K562 (cell line): ENCODE measurements around the gene EIF2S1. TPM values are rescaled to one million over a fixed set of nuclear protein-coding genes. Genes with fewer than 3 reads are reported as not detected.

Experiments
- ATAC-seq: fragments of 200-7000 bp; cut with Tn5 transposase; 3 replicates; pipeline ENCODE4 v1.9.1; 2020; ENCODE audit warnings: moderate library complexity
- BruUV-seq: library from RNA; stranded (reverse); fragments of 400-500 nt; replicated peaks from 2 replicates; lab custom pipeline; 2021; lab: Mats Ljungman, UMichigan
- CTCF ChIA-PET: fragments of 300-600 bp; formaldehyde crosslinking; extraction: SDS; loops from one replicate; lab custom pipeline; 2021; ENCODE audit warnings: low intra/inter-chr PET ratio; lab: Yijun Ruan, JAX
- POLR2A ChIA-PET: fragments of 300-600, 350-650 bp; sonication (Branson Sonifier 250); formaldehyde crosslinking; extraction: SDS; loops from one replicate; lab custom pipeline; 2021; ENCODE audit warnings: antibody characterized with exemption, inconsistent platforms; lab: Yijun Ruan, JAX
- DNase-seq, 4 experiments: peaks; one replicate each; pipeline versions ENCODE4 v3.0.0 to v3.0.0-alpha.2; 2011 to 2018; ENCODE audit warnings: low spot score in 3 of 4, mixed read lengths in 3 of 4; ENCODE audit errors: extremely low read depth in 1 of 4
- FAIRE-seq: peaks from 2 replicates; lab custom pipeline; 2011; peaks lifted over from hg19 to GRCh38; lab: Jason Lieb, UNC
- H2AFZ ChIP-seq: 2 replicates; pipeline ENCODE4 v1.6.0; 2011; ENCODE audit warnings: low read depth, low read length, control low read depth, inconsistent platforms
- H3K27ac ChIP-seq: fragments of 200-600 bp; 3 replicates; pipeline ENCODE4 v1.8.0; 2011; ENCODE audit warnings: low read depth, mild to moderate bottlenecking, control low read depth, inconsistent platforms, low read length, moderate library complexity, mixed read lengths; ENCODE audit errors: extremely low read depth
- H3K27me3 ChIP-seq, 2 experiments: fragments of 300-600 bp in 1 of 2; 2 replicates in 1 of 2; 3 replicates in 1 of 2; pipeline versions ENCODE4 v1.6.0 to v1.8.0; 2011; ENCODE audit warnings: inconsistent platforms in 2 of 2, low read length in 2 of 2, mild to moderate bottlenecking in 1 of 2, mixed read lengths in 1 of 2, moderate library complexity in 1 of 2; ENCODE audit not compliant: control insufficient read depth in 2 of 2, insufficient read depth in 2 of 2
- H3K36me3 ChIP-seq: fragments of 300-600 bp; 3 replicates; pipeline ENCODE4 v1.8.0; 2011; ENCODE audit warnings: mild to moderate bottlenecking, low read length, inconsistent platforms; ENCODE audit not compliant: control insufficient read depth, insufficient read depth
- H3K4me1 ChIP-seq, 2 experiments: fragments of 200-600 bp in 1 of 2; replicated peaks in 1 of 2; 2 replicates in 1 of 2; 3 replicates in 1 of 2; pipeline versions ENCODE4 v1.5.1 to v1.8.0; 2011; ENCODE audit warnings: inconsistent platforms in 2 of 2, low read length in 2 of 2, mild to moderate bottlenecking in 1 of 2, mixed read lengths in 1 of 2, moderate library complexity in 1 of 2; ENCODE audit not compliant: control insufficient read depth in 2 of 2, insufficient read depth in 2 of 2
- H3K4me2 ChIP-seq: 2 replicates; pipeline ENCODE4 v1.6.1; 2011; ENCODE audit warnings: low read length, control low read depth, inconsistent platforms, mixed read lengths; ENCODE audit not compliant: insufficient read depth
- H3K4me3 ChIP-seq: fragments of 200-600 bp; sonication (generic), shearing (Covaris generic); 2 replicates; pipeline ENCODE4 v1.5.1; 2016; ENCODE audit warnings: control low read depth, inconsistent platforms
- H3K79me2 ChIP-seq: fragments of 200-600 bp; 3 replicates; pipeline ENCODE4 v1.8.0; 2011; ENCODE audit warnings: low read length, inconsistent platforms; ENCODE audit not compliant: control insufficient read depth, insufficient read depth
- H3K9ac ChIP-seq, 2 experiments: 2 replicates each; pipeline versions ENCODE4 v1.6.0 to v1.6.1; 2011; ENCODE audit warnings: low read depth in 2 of 2, low read length in 2 of 2, control low read depth in 1 of 2, inconsistent platforms in 1 of 2, mild to moderate bottlenecking in 1 of 2, mixed read lengths in 1 of 2; ENCODE audit not compliant: insufficient read depth in 1 of 2
- H3K9me1 ChIP-seq: one replicate; pipeline ENCODE4 v1.6.0; 2011; ENCODE audit warnings: inconsistent platforms, mild to moderate bottlenecking, low read length, moderate library complexity; ENCODE audit not compliant: control insufficient read depth, insufficient read depth
- H3K9me3 ChIP-seq: replicated peaks from 2 replicates; pipeline ENCODE4 v1.5.1; 2011; ENCODE audit warnings: low read depth, low read length, inconsistent platforms; ENCODE audit not compliant: control insufficient read depth, insufficient read depth
- H4K20me1 ChIP-seq: replicated peaks from 2 replicates; pipeline ENCODE4 v1.6.1; 2011; ENCODE audit warnings: low read length, inconsistent platforms, mixed read lengths; ENCODE audit not compliant: control insufficient read depth, insufficient read depth
- FOXM1 ChIP-seq, 2 experiments: fragments of 450-650 bp in 1 of 2; sonication (generic) in 1 of 2; formaldehyde crosslinking in 1 of 2; IDR thresholded peaks; 2 replicates each; pipeline versions ENCODE4 v1.6.1 to v1.9.0; 2017 to 2022; ENCODE audit warnings: low read depth in 2 of 2, mild to moderate bottlenecking in 2 of 2, missing genetic modification reagents in 1 of 2, moderate library complexity in 1 of 2
- PML ChIP-seq: IDR thresholded peaks from 2 replicates; pipeline ENCODE4 v1.6.1; 2012; ENCODE audit warnings: low read length, inconsistent platforms
- ZNF696 ChIP-seq: fragments of 250-450 bp; sonication (Bioruptor Pico); conservative IDR thresholded peaks from 2 replicates; pipeline ENCODE4 v1.4.0; 2020; ENCODE audit warnings: mild to moderate bottlenecking, moderate library complexity
- WGBS: fragments of 100-300 bp; shearing (Covaris generic); methylation state at CpG from one replicate; pipeline ENCODE4 v1.1.6; 2016; ENCODE audit warnings: low coverage, mixed read lengths; ENCODE audit not compliant: insufficient coverage; ENCODE audit errors: missing lambda C conversion rate; 5-methylcytosine and 5-hydroxymethylcytosine counted together
- in situ Hi-C: fragments of 300-500 bp; cut with MboI; formaldehyde crosslinking; loops from 4 replicates; pipeline ENCODE4 v1.15.0; 2018; ENCODE audit warnings: inconsistent platforms, mixed read lengths
- intact Hi-C: fragments of 100-400 bp; cut with micrococcal nuclease; formaldehyde crosslinking; loops from 2 replicates; pipeline ENCODE4 v1.14.2; 2022
- polyA plus RNA-seq, 8 experiments: library from polyadenylated mRNA; depleted of rRNA in 4 of 8; stranded (reverse) in 5 of 8; unstranded in 3 of 8; fragments of >200 nt; fragmentation: Nextera tagmentation in 2 of 8; fragmentation: Illumina TruSeq in 1 of 8; extraction: Ambion mirVana in 2 of 8; extraction: Trizol in 1 of 8; gene quantifications; 2 replicates each; pipeline versions ENCODE4 v1.2.1 to v1.2.3, GENCODE V29; 2011 to 2014; ENCODE audit warnings: inconsistent platforms in 1 of 8, missing spikeins in 1 of 8
- total RNA-seq, 7 experiments: library from RNA; depleted of rRNA in 6 of 7; stranded (reverse); fragments of >200 nt in 6 of 7; fragmentation: Illumina TruSeq in 2 of 7; extraction: Trizol in 2 of 7; gene quantifications; 2 replicates each; pipeline versions ENCODE4 v1.2.1 to v1.2.3, GENCODE V29; 2011 to 2021; ENCODE audit warnings: low replicate concordance in 1 of 7
- TF ChIP-seq, protein P1 (sequence below): fragments of 250-450 bp; sonication (Bioruptor Pico); IDR thresholded peaks from 2 replicates; pipeline ENCODE4 v1.5.0; 2021
- TF ChIP-seq, protein P2 (sequence below), 3 experiments: IDR thresholded peaks in 2 of 3; conservative IDR thresholded peaks in 1 of 3; 2 replicates each; pipeline ENCODE4 v1.5.1; 2011 to 2012; ENCODE audit warnings: low read length in 3 of 3, mild to moderate bottlenecking in 3 of 3, control low read depth in 2 of 3, improper control_type of control experiment in 1 of 3, inconsistent platforms in 1 of 3, low read depth in 1 of 3, mixed read lengths in 1 of 3, moderate library complexity in 1 of 3; ENCODE audit not compliant: insufficient read depth in 2 of 3
- TF ChIP-seq, protein P3 (sequence below), 3 experiments: fragments of 200-800 bp in 1 of 3; fragments of 250-450 bp in 1 of 3; fragments of 450-650 bp in 1 of 3; sonication (Bioruptor Pico) in 1 of 3; sonication (Bioruptor generic) in 1 of 3; formaldehyde crosslinking in 1 of 3; IDR thresholded peaks; 2 replicates each; pipeline versions ENCODE4 v1.6.1 to v1.8.0; 2016 to 2022; ENCODE audit warnings: mild to moderate bottlenecking in 2 of 3, missing genetic modification characterization in 2 of 3, missing compliant biosample characterization in 1 of 3, moderate library complexity in 1 of 3
- TF ChIP-seq, protein P4 (sequence below): fragments of 250-450 bp; sonication (Bioruptor Pico); IDR thresholded peaks from 2 replicates; pipeline ENCODE4 v1.8.0; 2021; ENCODE audit warnings: mild to moderate bottlenecking, moderate library complexity

The EIF2S1 gene
- total and polyA plus RNA-seq, 9 of the 15 experiments (the other 6 are each of a cell fraction or from before 2014, with no cell fraction given): 216 to 1,018 (median 332) TPM

DNA sequence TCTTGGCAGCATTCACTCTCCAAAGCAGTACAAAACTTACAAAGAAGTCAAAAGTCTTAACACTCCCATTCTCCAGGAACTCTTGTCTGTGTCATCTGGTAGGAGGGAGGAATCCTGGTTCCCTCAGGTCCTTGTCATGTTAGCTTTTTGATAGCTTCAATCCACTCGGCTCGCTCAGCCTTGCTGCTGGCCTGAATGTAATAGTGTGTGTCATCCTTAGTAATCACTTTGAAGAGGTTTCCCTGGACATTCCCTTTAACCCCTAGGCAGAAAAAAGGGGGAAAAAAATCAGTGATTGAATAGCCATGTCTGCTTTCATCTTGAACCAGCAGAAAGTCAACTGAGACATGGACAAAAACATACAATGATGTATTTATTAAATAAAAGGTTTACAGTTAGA lies 27.1 kb downstream of the EIF2S1 start:
- Histone ChIP-seq H3K79me2 (no peaks in the 10 kb centered on the region), H3K9me3 (no peaks in the 10 kb centered on the region), H3K4me2 (no peak overlapping the region), H3K4me1 (peaks cover 11 to 23% of the 10 kb centered on the region in 2 experiments; a peak in 3 of 5 replicates), H2AFZ (no peak overlapping the region), H3K9ac (no peak overlapping the region), H3K27ac (no peak overlapping the region), H3K27me3 (no peaks in the 10 kb centered on the region), H3K36me3 (peaks cover 49% of the 10 kb centered on the region), H3K4me3 (no peak overlapping the region), H3K9me1 (no peaks in the 10 kb centered on the region), H4K20me1 (no peaks in the 10 kb centered on the region)
- 88% methylated on average over 2 of the region's 2 CpGs for WGBS
- intact Hi-C loops: no loop called here
- DNase-seq (no peak), ATAC-seq (no peak), FAIRE-seq (no peak)
- in situ Hi-C loops: no loop called here
- CTCF ChIA-PET: no interaction called here
- BruUV-seq: no TSS peak
- POLR2A ChIA-PET: interaction anchor here (1.7 kb wide), 1 partner anchor 9 kb away, joined by 5 read pairs; no protein-coding TSS in a partner anchor
- TF ChIP-seq, protein P1, sequence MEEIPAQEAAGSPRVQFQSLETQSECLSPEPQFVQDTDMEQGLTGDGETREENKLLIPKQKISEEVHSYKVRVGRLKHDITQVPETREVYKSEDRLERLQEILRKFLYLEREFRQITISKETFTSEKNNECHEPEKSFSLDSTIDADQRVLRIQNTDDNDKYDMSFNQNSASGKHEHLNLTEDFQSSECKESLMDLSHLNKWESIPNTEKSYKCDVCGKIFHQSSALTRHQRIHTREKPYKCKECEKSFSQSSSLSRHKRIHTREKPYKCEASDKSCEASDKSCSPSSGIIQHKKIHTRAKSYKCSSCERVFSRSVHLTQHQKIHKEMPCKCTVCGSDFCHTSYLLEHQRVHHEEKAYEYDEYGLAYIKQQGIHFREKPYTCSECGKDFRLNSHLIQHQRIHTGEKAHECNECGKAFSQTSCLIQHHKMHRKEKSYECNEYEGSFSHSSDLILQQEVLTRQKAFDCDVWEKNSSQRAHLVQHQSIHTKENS (CRISPR knock-in tag): no peak
- no peak for TF ChIP-seq FOXM1 (IDR thresholded peaks at IDR 0.05; ENCODE audit: low read depth)
- no peak for TF ChIP-seq FOXM1 (CRISPR knock-in tag; IDR thresholded peaks at IDR 0.05; ENCODE audit: low read depth)
- no peak for TF ChIP-seq PML
- TF ChIP-seq ZNF696 (CRISPR knock-in tag): no peak
- TF ChIP-seq, protein P2, sequence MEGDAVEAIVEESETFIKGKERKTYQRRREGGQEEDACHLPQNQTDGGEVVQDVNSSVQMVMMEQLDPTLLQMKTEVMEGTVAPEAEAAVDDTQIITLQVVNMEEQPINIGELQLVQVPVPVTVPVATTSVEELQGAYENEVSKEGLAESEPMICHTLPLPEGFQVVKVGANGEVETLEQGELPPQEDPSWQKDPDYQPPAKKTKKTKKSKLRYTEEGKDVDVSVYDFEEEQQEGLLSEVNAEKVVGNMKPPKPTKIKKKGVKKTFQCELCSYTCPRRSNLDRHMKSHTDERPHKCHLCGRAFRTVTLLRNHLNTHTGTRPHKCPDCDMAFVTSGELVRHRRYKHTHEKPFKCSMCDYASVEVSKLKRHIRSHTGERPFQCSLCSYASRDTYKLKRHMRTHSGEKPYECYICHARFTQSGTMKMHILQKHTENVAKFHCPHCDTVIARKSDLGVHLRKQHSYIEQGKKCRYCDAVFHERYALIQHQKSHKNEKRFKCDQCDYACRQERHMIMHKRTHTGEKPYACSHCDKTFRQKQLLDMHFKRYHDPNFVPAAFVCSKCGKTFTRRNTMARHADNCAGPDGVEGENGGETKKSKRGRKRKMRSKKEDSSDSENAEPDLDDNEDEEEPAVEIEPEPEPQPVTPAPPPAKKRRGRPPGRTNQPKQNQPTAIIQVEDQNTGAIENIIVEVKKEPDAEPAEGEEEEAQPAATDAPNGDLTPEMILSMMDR (IDR thresholded peaks at IDR 0.05 in 2 of 3, conservative IDR thresholded peaks at IDR 0.05 in 1 of 3; ENCODE audit: insufficient read depth in 2 of 3, low read depth in 1 of 3, low read length in 3 of 3): no peak
- TF ChIP-seq, protein P3, sequence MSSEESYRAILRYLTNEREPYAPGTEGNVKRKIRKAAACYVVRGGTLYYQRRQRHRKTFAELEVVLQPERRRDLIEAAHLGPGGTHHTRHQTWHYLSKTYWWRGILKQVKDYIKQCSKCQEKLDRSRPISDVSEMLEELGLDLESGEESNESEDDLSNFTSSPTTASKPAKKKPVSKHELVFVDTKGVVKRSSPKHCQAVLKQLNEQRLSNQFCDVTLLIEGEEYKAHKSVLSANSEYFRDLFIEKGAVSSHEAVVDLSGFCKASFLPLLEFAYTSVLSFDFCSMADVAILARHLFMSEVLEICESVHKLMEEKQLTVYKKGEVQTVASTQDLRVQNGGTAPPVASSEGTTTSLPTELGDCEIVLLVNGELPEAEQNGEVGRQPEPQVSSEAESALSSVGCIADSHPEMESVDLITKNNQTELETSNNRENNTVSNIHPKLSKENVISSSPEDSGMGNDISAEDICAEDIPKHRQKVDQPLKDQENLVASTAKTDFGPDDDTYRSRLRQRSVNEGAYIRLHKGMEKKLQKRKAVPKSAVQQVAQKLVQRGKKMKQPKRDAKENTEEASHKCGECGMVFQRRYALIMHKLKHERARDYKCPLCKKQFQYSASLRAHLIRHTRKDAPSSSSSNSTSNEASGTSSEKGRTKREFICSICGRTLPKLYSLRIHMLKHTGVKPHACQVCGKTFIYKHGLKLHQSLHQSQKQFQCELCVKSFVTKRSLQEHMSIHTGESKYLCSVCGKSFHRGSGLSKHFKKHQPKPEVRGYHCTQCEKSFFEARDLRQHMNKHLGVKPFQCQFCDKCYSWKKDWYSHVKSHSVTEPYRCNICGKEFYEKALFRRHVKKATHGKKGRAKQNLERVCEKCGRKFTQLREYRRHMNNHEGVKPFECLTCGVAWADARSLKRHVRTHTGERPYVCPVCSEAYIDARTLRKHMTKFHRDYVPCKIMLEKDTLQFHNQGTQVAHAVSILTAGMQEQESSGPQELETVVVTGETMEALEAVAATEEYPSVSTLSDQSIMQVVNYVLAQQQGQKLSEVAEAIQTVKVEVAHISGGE (CRISPR knock-in tag; IDR thresholded peaks at IDR 0.05): no peak
- TF ChIP-seq, protein P4, sequence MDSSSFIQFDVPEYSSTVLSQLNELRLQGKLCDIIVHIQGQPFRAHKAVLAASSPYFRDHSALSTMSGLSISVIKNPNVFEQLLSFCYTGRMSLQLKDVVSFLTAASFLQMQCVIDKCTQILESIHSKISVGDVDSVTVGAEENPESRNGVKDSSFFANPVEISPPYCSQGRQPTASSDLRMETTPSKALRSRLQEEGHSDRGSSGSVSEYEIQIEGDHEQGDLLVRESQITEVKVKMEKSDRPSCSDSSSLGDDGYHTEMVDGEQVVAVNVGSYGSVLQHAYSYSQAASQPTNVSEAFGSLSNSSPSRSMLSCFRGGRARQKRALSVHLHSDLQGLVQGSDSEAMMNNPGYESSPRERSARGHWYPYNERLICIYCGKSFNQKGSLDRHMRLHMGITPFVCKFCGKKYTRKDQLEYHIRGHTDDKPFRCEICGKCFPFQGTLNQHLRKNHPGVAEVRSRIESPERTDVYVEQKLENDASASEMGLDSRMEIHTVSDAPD (CRISPR knock-in tag): no peak
